H1 (cell line): ENCODE results near the gene FAM171A1. TPM values are rescaled to one million over a fixed set of nuclear protein-coding genes. Genes with fewer than 3 reads are reported as not detected.

ENCODE experiments used
- ASH2L ChIP-seq: fragments of 200-600, 300-600 bp; sonication (generic); IDR thresholded peaks from one replicate; pipeline ENCODE4 v1.7.1; 2017; ENCODE audit warnings: low read length
- BCL11A ChIP-seq, 2 experiments: IDR thresholded peaks; one replicate each; pipeline ENCODE4 v1.6.1; 2011; ENCODE audit warnings: low read depth in 2 of 2, low read length in 2 of 2, mild to moderate bottlenecking in 2 of 2
- CTCF ChIP-seq, 3 experiments: IDR thresholded peaks; 1 replicate in 2 of 3; 2 replicates in 1 of 3; pipeline versions ENCODE4 v1.5.1 to v1.6.1; 2011; ENCODE audit warnings: low read length in 3 of 3, mild to moderate bottlenecking in 3 of 3, inconsistent platforms in 2 of 3, low read depth in 1 of 3, moderate library complexity in 1 of 3; ENCODE audit not compliant: insufficient read depth in 1 of 3; ENCODE audit errors: control extremely low read depth in 1 of 3
- SP2 ChIP-seq: IDR thresholded peaks from 2 replicates; pipeline ENCODE4 v1.6.1; 2012; ENCODE audit warnings: mild to moderate bottlenecking, low read length, inconsistent platforms
- polyA plus RNA-seq, 7 experiments: library from polyadenylated mRNA; depleted of rRNA in 3 of 7; stranded (reverse) in 5 of 7; unstranded in 2 of 7; fragments of >200 nt in 5 of 7; fragments of 200-250 nt in 2 of 7; gene quantifications; 1 replicate in 5 of 7; 2 replicates in 1 of 7; 4 replicates in 1 of 7; pipeline versions ENCODE4 v1.2.1 to v1.2.3, GENCODE V29; 2011 to 2013; ENCODE audit warnings: missing spikeins in 2 of 7, mixed read lengths in 2 of 7
- total RNA-seq: library from RNA; stranded (reverse); fragmentation: NEBNext Ultra II Directional; extraction: Animal tissue kit (Norgen Biotek cat#: 25700); gene quantifications from 2 replicates; pipeline ENCODE4 v1.2.1, GENCODE V29; 2021

FAM171A1 gene
- total and polyA plus RNA-seq, 2 of the 8 experiments (the other 6 are each of a cell fraction or from before 2014, with no cell fraction given) = 26.6 to 42.1 TPM

- TF ChIP-seq BCL11A (IDR thresholded peaks at IDR 0.05; ENCODE audit: low read depth in 2 of 2, low read length in 2 of 2) = no peak
- no peak for TF ChIP-seq ASH2L
- no peak for TF ChIP-seq SP2
- no peak for TF ChIP-seq CTCF (IDR thresholded peaks at IDR 0.05; ENCODE audit: control extremely low read depth in 1 of 3, insufficient read depth in 1 of 3, low read depth in 1 of 3, low read length in 3 of 3)
- TF ChIP-seq, all 59 proteins: peak for 0
These were observed 112.0 kb downstream of the FAM171A1 start (continued) for GRCh38 chr10:15259136-15259535.
